HepG2 (cell line): ENCODE measurements around the gene ERBB3. TPM values are rescaled to one million over a fixed set of nuclear protein-coding genes. Genes with fewer than 3 reads are reported as not detected.

ENCODE experiments used
- ATF1 ChIP-seq: IDR thresholded peaks from 2 replicates; pipeline ENCODE4 v1.6.1; 2016; ENCODE audit warnings: mild to moderate bottlenecking, control low read depth
- ATF7 ChIP-seq, 2 experiments: fragments of 450-650 bp in 1 of 2; sonication (generic) in 1 of 2; formaldehyde crosslinking in 1 of 2; IDR thresholded peaks; 2 replicates each; pipeline versions ENCODE4 v1.4.0 to v1.6.1; 2016 to 2020; ENCODE audit warnings: antibody characterized with exemption in 1 of 2, mild to moderate bottlenecking in 1 of 2, missing genetic modification reagents in 1 of 2
- DBP ChIP-seq: sonication (generic); formaldehyde crosslinking; IDR thresholded peaks from 2 replicates; pipeline ENCODE4 v1.4.0; 2020; ENCODE audit warnings: missing genetic modification reagents; ENCODE audit errors: not compliant biosample characterization
- ISX ChIP-seq: sonication (generic); formaldehyde crosslinking; conservative IDR thresholded peaks from 2 replicates; pipeline ENCODE4 v1.5.0; 2020; ENCODE audit warnings: missing genetic modification reagents
- KDM6A ChIP-seq: IDR thresholded peaks from 2 replicates; pipeline ENCODE4 v1.6.1; 2016; ENCODE audit warnings: low read depth
- KLF13 ChIP-seq: sonication (generic); formaldehyde crosslinking; IDR thresholded peaks from 2 replicates; pipeline ENCODE4 v1.4.0; 2020; ENCODE audit warnings: mild to moderate bottlenecking, missing genetic modification reagents
- KLF16 ChIP-seq, 2 experiments: sonication (generic) in 1 of 2; formaldehyde crosslinking in 1 of 2; IDR thresholded peaks; 2 replicates each; pipeline versions ENCODE4 v1.6.1 to v1.8.0; 2016 to 2023; ENCODE audit warnings: missing genetic modification reagents in 2 of 2, missing compliant biosample characterization in 1 of 2
- PLRG1 ChIP-seq: fragments of 450-650 bp; conservative IDR thresholded peaks from 2 replicates; pipeline ENCODE4 v1.6.1; 2016
- TRAFD1 ChIP-seq: sonication (generic); formaldehyde crosslinking; IDR thresholded peaks from 2 replicates; pipeline ENCODE4 v1.5.1; 2020; ENCODE audit warnings: missing genetic modification reagents, mild to moderate bottlenecking, borderline replicate concordance
- YEATS4 ChIP-seq: sonication (generic); formaldehyde crosslinking; IDR thresholded peaks from 2 replicates; pipeline ENCODE4 v1.4.0; 2020; ENCODE audit warnings: missing genetic modification reagents, borderline replicate concordance
- ZNF232 ChIP-seq: sonication (generic); formaldehyde crosslinking; IDR thresholded peaks from 2 replicates; pipeline ENCODE4 v1.4.0; 2020; ENCODE audit warnings: missing genetic modification reagents, borderline replicate concordance
- ZNF234 ChIP-seq: sonication (generic); formaldehyde crosslinking; conservative IDR thresholded peaks from 2 replicates; pipeline ENCODE4 v1.5.1; 2020; ENCODE audit warnings: mild to moderate bottlenecking, missing genetic modification reagents
- ZNF3 ChIP-seq: IDR thresholded peaks from 2 replicates; pipeline ENCODE4 v1.7.0; 2017; ENCODE audit warnings: inconsistent platforms
- ZNF556 ChIP-seq: sonication (generic); formaldehyde crosslinking; IDR thresholded peaks from 2 replicates; pipeline ENCODE4 v1.4.0; 2020; ENCODE audit warnings: mild to moderate bottlenecking, missing genetic modification reagents, borderline replicate concordance
- ZNF589 ChIP-seq: sonication (generic); formaldehyde crosslinking; conservative IDR thresholded peaks from 2 replicates; pipeline ENCODE4 v1.8.0; 2022; ENCODE audit warnings: mild to moderate bottlenecking, moderate library complexity, missing genetic modification reagents
- ZNF605 ChIP-seq: sonication (generic); formaldehyde crosslinking; IDR thresholded peaks from 2 replicates; pipeline ENCODE4 v1.8.0; 2022; ENCODE audit warnings: mild to moderate bottlenecking, missing genetic modification reagents
- ZNF891 ChIP-seq: sonication (generic); formaldehyde crosslinking; IDR thresholded peaks from 2 replicates; pipeline ENCODE4 v1.5.0; 2020; ENCODE audit warnings: mild to moderate bottlenecking, missing genetic modification reagents
- ZSCAN20 ChIP-seq: sonication (generic); formaldehyde crosslinking; IDR thresholded peaks from 2 replicates; pipeline ENCODE4 v1.4.0; 2020; ENCODE audit warnings: missing genetic modification reagents, mild to moderate bottlenecking, borderline replicate concordance
- polyA plus RNA-seq, 8 experiments: library from polyadenylated mRNA; depleted of rRNA in 3 of 8; stranded (reverse) in 7 of 8; unstranded in 1 of 8; fragments of >200 nt; fragmentation: Illumina TruSeq in 4 of 8; extraction: Trizol in 4 of 8; gene quantifications; 2 replicates each; pipeline versions ENCODE4 v1.2.1 to v1.2.3, GENCODE V29; 2011 to 2016; ENCODE audit warnings: low read depth in 4 of 8, missing spikeins in 1 of 8, mixed read lengths in 1 of 8; ENCODE audit not compliant: insufficient read depth in 1 of 8
- total RNA-seq, 5 experiments: library from RNA; depleted of rRNA; stranded (reverse); fragments of >200 nt; fragmentation: Illumina TruSeq; extraction: Trizol; gene quantifications; 2 replicates each; pipeline ENCODE4 v1.2.3, GENCODE V29; 2016; ENCODE audit warnings: low read depth in 1 of 5
- TF ChIP-seq, protein P1 (sequence below): sonication (generic); formaldehyde crosslinking; IDR thresholded peaks from 2 replicates; pipeline ENCODE4 v1.5.0; 2020; ENCODE audit warnings: missing genetic modification reagents
- TF ChIP-seq, protein P2 (sequence below): sonication (generic); formaldehyde crosslinking; conservative IDR thresholded peaks from 2 replicates; pipeline ENCODE4 v1.8.0; 2022; ENCODE audit warnings: mild to moderate bottlenecking, moderate library complexity, missing genetic modification reagents
- TF ChIP-seq, protein P3 (sequence below): sonication (generic); formaldehyde crosslinking; IDR thresholded peaks from 2 replicates; pipeline ENCODE4 v1.4.0; 2020; ENCODE audit warnings: missing genetic modification reagents, borderline replicate concordance

ERBB3 gene
- total and polyA plus RNA-seq, 2 of the 13 experiments (the other 11 are each of a cell fraction or from before 2014, with no cell fraction given), result 93.6 to 358 TPM

DNA sequence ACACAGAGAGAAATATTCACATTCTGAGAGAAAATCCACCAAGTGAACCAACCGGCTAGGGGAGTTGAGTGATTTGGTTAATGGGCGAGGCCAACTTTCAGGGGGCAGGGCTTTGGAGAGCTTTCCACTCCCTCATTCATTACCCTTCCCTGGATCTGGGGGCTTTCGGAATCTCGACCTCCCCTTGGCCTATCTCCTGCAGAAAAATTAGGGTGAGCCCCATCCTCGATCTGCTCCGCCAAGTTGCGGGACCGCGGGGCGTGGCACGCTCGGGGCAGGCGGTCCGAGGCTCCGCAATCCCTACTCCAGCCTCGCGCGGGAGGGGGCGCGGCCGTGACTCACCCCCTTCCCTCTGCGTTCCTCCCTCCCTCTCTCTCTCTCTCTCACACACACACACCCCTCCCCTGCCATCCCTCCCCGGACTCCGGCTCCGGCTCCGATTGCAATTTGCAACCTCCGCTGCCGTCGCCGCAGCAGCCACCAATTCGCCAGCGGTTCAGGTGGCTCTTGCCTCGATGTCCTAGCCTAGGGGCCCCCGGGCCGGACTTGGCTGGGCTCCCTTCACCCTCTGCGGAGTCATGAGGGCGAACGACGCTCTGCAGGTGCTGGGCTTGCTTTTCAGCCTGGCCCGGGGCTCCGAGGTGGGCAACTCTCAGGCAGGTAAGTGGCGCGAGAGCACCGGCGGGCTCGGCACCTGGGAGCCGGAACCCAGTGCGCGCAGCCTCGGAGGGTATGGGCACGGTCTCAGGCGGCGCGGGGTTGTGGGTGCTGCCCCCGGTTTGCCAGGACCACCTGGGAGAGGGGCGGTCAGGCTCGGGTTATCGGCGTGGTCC lies at the start of gene ERBB3 (continued):
- TF ChIP-seq, protein P1, sequence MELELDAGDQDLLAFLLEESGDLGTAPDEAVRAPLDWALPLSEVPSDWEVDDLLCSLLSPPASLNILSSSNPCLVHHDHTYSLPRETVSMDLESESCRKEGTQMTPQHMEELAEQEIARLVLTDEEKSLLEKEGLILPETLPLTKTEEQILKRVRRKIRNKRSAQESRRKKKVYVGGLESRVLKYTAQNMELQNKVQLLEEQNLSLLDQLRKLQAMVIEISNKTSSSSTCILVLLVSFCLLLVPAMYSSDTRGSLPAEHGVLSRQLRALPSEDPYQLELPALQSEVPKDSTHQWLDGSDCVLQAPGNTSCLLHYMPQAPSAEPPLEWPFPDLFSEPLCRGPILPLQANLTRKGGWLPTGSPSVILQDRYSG (CRISPR knock-in tag), result no peak; the same call in 1 of the 2 replicates
- TF ChIP-seq DBP (no peak), ZNF3 (CRISPR knock-in tag) (no peak), ATF7 (IDR thresholded peaks at IDR 0.05) (no peak), ATF7 (CRISPR knock-in tag; IDR thresholded peaks at IDR 0.05) (no peak), PLRG1 (no peak), ZNF232 (CRISPR knock-in tag) (no peak; the same call in 1 of the 2 replicates), ZNF605 (CRISPR knock-in tag) (peak; percentile 87), ZNF234 (peak; percentile 91; the same call in 1 of the 2 replicates), YEATS4 (CRISPR knock-in tag) (peak; percentile 71), ZNF589 (CRISPR knock-in tag) (peak; percentile 83), TRAFD1 (CRISPR knock-in tag) (no peak), ATF1 (CRISPR knock-in tag) (no peak), KDM6A (no peak), ZNF891 (CRISPR knock-in tag) (0 out of 2 replicates have a peak, but pooled peaks have one; percentile 57), KLF13 (no peak), ZNF556 (no peak), ZSCAN20 (CRISPR knock-in tag) (peak; percentile 89), ISX (CRISPR knock-in tag) (no peak), KLF16 (CRISPR knock-in tag; IDR thresholded peaks at IDR 0.05) (peak in 1 of 2 experiments; percentile 68; a peak in 1 of 4 replicates)
- TF ChIP-seq, protein P2, sequence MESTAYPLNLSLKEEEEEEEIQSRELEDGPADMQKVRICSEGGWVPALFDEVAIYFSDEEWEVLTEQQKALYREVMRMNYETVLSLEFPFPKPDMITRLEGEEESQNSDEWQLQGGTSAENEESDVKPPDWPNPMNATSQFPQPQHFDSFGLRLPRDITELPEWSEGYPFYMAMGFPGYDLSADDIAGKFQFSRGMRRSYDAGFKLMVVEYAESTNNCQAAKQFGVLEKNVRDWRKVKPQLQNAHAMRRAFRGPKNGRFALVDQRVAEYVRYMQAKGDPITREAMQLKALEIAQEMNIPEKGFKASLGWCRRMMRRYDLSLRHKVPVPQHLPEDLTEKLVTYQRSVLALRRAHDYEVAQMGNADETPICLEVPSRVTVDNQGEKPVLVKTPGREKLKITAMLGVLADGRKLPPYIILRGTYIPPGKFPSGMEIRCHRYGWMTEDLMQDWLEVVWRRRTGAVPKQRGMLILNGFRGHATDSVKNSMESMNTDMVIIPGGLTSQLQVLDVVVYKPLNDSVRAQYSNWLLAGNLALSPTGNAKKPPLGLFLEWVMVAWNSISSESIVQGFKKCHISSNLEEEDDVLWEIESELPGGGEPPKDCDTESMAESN, result no peak; the same call in 1 of the 2 replicates
- TF ChIP-seq, protein P3, sequence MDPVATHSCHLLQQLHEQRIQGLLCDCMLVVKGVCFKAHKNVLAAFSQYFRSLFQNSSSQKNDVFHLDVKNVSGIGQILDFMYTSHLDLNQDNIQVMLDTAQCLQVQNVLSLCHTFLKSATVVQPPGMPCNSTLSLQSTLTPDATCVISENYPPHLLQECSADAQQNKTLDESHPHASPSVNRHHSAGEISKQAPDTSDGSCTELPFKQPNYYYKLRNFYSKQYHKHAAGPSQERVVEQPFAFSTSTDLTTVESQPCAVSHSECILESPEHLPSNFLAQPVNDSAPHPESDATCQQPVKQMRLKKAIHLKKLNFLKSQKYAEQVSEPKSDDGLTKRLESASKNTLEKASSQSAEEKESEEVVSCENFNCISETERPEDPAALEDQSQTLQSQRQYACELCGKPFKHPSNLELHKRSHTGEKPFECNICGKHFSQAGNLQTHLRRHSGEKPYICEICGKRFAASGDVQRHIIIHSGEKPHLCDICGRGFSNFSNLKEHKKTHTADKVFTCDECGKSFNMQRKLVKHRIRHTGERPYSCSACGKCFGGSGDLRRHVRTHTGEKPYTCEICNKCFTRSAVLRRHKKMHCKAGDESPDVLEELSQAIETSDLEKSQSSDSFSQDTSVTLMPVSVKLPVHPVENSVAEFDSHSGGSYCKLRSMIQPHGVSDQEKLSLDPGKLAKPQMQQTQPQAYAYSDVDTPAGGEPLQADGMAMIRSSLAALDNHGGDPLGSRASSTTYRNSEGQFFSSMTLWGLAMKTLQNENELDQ, result no peak
